Measurements from ENCODE around the gene MCIDAS.
A peak's percentile ranks its signal among the peaks of the same experiment; 100 is the strongest.

Gene MCIDAS

DNA sequence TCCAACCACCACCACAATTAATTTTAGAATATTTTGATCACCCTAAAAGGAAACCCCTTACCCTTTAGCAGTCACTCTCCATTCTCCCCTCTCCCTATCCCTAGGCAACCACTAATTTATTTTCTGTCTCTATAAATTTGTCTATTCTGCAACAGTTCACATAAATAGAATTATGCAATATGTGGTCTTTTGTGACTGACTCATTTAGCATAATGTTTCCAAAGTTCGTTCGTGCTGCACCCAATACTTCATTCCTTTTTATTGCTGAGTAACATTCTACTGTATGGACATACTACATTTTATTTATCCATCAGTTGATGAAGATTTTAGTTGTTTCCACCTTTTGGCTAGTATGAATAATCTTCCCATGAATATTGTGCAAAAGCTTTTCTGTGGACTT is 36.0 kb downstream of the MCIDAS start:
- DNase-seq (ENCODE audit: low read depth), result no peak
- TF ChIP-seq, protein P1, sequence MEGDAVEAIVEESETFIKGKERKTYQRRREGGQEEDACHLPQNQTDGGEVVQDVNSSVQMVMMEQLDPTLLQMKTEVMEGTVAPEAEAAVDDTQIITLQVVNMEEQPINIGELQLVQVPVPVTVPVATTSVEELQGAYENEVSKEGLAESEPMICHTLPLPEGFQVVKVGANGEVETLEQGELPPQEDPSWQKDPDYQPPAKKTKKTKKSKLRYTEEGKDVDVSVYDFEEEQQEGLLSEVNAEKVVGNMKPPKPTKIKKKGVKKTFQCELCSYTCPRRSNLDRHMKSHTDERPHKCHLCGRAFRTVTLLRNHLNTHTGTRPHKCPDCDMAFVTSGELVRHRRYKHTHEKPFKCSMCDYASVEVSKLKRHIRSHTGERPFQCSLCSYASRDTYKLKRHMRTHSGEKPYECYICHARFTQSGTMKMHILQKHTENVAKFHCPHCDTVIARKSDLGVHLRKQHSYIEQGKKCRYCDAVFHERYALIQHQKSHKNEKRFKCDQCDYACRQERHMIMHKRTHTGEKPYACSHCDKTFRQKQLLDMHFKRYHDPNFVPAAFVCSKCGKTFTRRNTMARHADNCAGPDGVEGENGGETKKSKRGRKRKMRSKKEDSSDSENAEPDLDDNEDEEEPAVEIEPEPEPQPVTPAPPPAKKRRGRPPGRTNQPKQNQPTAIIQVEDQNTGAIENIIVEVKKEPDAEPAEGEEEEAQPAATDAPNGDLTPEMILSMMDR (IDR thresholded peaks at IDR 0.05; ENCODE audit: low read length, missing control alignments), result no peak
- H3K4me3 ChIP-seq (replicated peaks; ENCODE audit: low read depth, low read length), result no peak overlapping the region

DNA sequence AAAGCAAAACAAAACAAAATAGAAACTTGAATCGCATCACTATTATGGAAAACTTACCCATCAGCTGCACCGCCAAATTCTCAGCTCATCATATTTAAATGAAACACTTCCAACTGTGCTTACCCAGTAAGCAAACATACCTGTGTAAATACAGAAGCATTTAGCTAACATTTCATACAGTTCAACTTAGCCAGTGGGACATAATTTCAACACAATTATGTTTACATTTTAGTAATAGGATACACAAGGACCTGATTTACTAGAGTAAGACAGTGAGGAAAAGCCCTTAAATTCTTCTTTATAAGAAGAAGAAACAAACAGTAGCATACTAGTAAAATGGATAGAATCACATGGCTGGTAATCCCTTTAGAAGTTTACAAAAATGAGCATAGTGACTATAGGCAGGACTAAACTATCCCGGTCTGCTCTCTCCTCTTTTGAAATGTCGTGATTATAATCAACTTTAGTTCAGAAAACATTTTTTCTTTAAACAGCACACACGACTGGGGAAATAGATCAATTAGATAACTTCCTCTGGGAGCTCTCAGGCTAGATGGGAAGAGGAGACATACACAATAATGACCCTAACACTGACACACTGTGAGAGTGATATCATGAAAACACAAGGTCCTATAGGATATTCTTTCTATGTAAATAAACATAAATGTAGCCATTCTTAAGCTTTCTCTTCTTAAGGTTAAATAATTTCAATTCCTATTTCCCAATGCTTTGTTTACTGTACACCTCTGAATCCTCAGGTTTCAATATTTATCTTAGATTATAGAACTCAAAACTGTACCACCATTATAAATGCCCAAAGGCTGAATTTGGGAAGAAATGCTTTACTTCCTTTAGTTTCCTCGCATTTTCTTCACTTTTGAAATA is 38.2 kb downstream of the MCIDAS start:
- no peak overlapping the region for H3K4me3 ChIP-seq (replicated peaks; ENCODE audit: low read depth, low read length)
- TF ChIP-seq, protein P1 (IDR thresholded peaks at IDR 0.05; ENCODE audit: low read length, missing control alignments), result no peak
- no peak for DNase-seq (ENCODE audit: low read depth)

DNA sequence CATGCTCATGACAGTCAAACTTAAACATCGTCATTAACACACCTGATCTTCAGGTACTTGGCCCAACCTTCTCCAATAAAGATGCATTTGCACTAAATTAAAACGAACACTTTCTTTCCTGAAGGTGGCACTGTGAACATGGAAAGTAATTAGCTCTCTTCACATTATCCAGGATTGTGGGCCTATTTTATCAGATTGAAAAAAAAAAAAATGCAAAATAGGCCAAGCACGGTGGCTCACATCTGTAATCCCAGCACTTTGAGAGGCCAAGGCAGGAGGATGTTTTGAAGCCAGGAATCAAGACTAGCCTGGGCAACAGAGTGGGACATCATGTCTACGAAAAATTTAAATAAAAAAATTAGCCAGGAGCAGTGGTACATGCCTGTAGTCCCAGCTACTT is 39.7 kb downstream of the MCIDAS start:
- TF ChIP-seq, protein P1 (IDR thresholded peaks at IDR 0.05; ENCODE audit: low read length, missing control alignments), result peak; percentile 19
- peak; percentile 11 for DNase-seq (ENCODE audit: low read depth)
- H3K4me3 ChIP-seq (replicated peaks; ENCODE audit: low read depth, low read length), result no peak overlapping the region

DNA sequence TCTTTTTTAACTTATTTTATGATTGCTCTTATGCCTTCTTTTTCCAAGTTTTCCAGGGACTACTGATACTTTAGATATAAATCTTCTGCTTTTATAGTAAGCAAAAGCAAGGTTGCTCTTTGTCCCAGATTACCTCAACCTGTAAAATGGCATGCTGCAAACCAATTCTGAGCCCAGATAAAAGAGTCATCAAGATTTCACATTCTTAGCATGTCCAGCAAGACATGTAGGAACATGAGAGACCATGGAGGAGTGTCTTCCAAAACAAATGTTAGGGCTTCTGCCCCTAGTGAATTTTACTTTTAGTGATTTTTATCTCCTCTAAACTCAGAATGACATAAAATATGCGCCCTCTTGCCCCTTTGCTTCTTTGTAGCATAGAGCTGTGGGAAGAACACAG is 47.1 kb downstream of the MCIDAS start:
- no peak overlapping the region for H3K4me3 ChIP-seq (replicated peaks; ENCODE audit: low read depth, low read length)
- DNase-seq (ENCODE audit: low read depth), result no peak
- TF ChIP-seq, protein P1 (IDR thresholded peaks at IDR 0.05; ENCODE audit: low read length, missing control alignments), result no peak

DNA sequence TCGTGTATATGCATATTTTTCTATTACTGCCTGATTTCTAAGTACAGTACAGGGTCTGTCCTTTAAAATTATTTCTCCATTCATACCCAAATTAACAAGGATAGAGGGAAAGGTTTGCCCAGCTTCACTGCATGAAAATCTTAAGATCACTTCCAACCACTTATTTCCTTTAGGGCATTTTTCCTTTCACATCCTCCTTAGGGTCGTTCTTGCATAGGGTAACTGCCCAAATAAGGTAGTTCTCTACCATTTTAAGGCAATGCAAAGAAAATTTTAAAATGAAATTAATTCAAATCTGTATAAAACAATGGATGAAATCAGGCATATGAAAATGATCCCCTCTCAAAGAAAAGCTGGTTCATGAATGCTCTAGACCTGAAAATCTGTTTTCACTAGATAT is 50.0 kb downstream of the MCIDAS start:
- TF ChIP-seq, protein P1 (IDR thresholded peaks at IDR 0.05; ENCODE audit: low read length, missing control alignments), result no peak
- no peak overlapping the region for H3K4me3 ChIP-seq (replicated peaks; ENCODE audit: low read depth, low read length)
- no peak for DNase-seq (ENCODE audit: low read depth)

DNA sequence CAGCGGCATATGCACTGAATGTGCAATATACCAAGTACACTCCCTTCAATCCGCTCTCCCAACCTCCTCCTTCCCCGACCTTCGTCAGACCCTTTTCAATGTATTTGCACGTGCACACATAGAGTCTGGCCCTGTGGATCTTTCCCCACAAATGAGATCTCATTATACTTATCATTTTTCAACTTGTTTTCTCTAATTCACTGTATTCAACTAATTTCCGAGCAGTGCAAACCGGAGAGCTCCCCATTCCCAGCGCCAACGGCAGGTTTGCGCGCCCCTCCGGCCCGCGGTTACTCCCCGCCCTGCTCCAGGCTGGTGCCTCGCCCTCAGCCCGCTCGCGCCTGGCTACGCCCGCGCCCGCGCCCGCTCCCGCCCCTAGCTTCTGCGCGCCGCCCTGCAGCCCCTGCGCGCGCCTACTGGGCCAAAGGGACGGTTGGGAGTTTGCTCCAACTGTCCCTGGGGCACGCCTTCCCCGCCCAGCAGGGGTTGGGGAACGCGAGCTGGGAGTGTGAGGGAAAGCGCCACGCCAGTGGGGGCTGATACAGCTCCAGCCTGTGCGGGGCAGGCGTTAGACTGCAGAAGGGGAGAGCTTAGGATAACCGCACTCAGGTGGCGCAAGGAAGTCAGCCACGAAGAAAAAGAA is 50.8 kb downstream of the MCIDAS start:
- no peak overlapping the region for H3K4me3 ChIP-seq (replicated peaks; ENCODE audit: low read depth, low read length)
- DNase-seq (ENCODE audit: low read depth), result no peak
- TF ChIP-seq, protein P1 (IDR thresholded peaks at IDR 0.05; ENCODE audit: low read length, missing control alignments), result no peak
